ENCODE measurements around the gene SLC5A6.

- TF ChIP-seq CTCF (conservative IDR thresholded peaks at IDR 0.05) (no peak), EZH2 (IDR thresholded peaks at IDR 0.05; ENCODE audit: low read depth) (no peak)
Observed at GRCh38 chr2:27174638-27175037, 37.4 kb downstream of the SLC5A6 start.
